Testis (tissue), 2 donors: ENCODE measurements around the gene HOXD13.

Source experiments
- CTCF ChIP-seq, 3 experiments: fragments of 450-650 bp in 2 of 3; fragments of 200-600 bp in 1 of 3; sonication (generic) in 1 of 3; IDR thresholded peaks; one replicate each; pipeline ENCODE4 v1.5.1; 2016 to 2019; ENCODE audit warnings: antibody characterized with exemption in 3 of 3, mild to moderate bottlenecking in 2 of 3, moderate library complexity in 1 of 3
- POLR2A ChIP-seq: fragments of 450-650 bp; IDR thresholded peaks from one replicate; pipeline ENCODE4 v1.6.1; 2017; ENCODE audit warnings: antibody characterized with exemption, mild to moderate bottlenecking, moderate library complexity

GRCh38 chr2:176138526-176138922 lies 46.0 kb downstream of the HOXD13 start:
- TF ChIP-seq CTCF (IDR thresholded peaks at IDR 0.05): no peak
- TF ChIP-seq POLR2A: no peak
